Activated naive CD8-positive, alpha-beta T cell (primary cell): ENCODE results near the gene NAGLU.
A peak's percentile ranks its signal among the peaks of the same experiment; 100 is the strongest.
"Not testable (repeated sequence)": the region's sequence is repeated elsewhere in the genome, so short reads cannot be mapped to it uniquely, and the experiment has no call there.

Experiments
- H3K27ac Mint-ChIP-seq: one replicate; pipeline ENCODE4 v1.8.0; 2021; ENCODE audit warnings: mixed read lengths
- H3K27me3 Mint-ChIP-seq: one replicate; pipeline ENCODE4 v1.8.0; 2021; ENCODE audit warnings: mixed read lengths
- H3K36me3 Mint-ChIP-seq: one replicate; pipeline ENCODE4 v1.8.0; 2021; ENCODE audit warnings: mixed read lengths
- H3K4me1 Mint-ChIP-seq: one replicate; pipeline ENCODE4 v1.8.0; 2021; ENCODE audit warnings: low read depth, mixed read lengths
- H3K4me3 Mint-ChIP-seq: one replicate; pipeline ENCODE4 v1.8.0; 2021; ENCODE audit warnings: mild to moderate bottlenecking, mixed read lengths
- H3K9me3 Mint-ChIP-seq: one replicate; pipeline ENCODE4 v1.8.0; 2021; ENCODE audit warnings: low read depth, mixed read lengths

Gene NAGLU

GRCh38 chr17:42531455-42532354 is 4.3 kb upstream of the NAGLU start:
- H3K36me3 Mint-ChIP-seq: no peaks in the 10 kb centered on the region
- H3K9me3 Mint-ChIP-seq: no peaks in the 10 kb centered on the region
- H3K27ac Mint-ChIP-seq: peak overlapping the region; percentile 76
- H3K27me3 Mint-ChIP-seq: no peaks in the 10 kb centered on the region
- H3K4me1 Mint-ChIP-seq: peaks cover 50% of the 10 kb centered on the region
- H3K4me3 Mint-ChIP-seq: peak overlapping the region; percentile 84

GRCh38 chr17:42535155-42536047 is 640 bp upstream of the NAGLU start:
- Mint-ChIP-seq H3K4me3 (peak overlapping the region; percentile 82), H3K9me3 (no peaks in the 10 kb centered on the region), H3K4me1 (peaks cover 42% of the 10 kb centered on the region), H3K27ac (peak overlapping the region; percentile 66), H3K36me3 (no peaks in the 10 kb centered on the region), H3K27me3 (no peaks in the 10 kb centered on the region)

GRCh38 chr17:42536372-42537155 is 523 bp downstream of the NAGLU start:
- peaks cover 42% of the 10 kb centered on the region for H3K4me1 Mint-ChIP-seq

GRCh38 chr17:42537156-42537805 is 1.2 kb downstream of the NAGLU start:
- peak overlapping the region; percentile 81 for H3K27ac Mint-ChIP-seq
- peak overlapping the region; percentile 88 for H3K4me3 Mint-ChIP-seq
- no peaks in the 10 kb centered on the region for H3K27me3 Mint-ChIP-seq
- peaks cover 44% of the 10 kb centered on the region for H3K4me1 Mint-ChIP-seq
- H3K36me3 Mint-ChIP-seq: no peaks in the 10 kb centered on the region
- no peaks in the 10 kb centered on the region for H3K9me3 Mint-ChIP-seq

More at GRCh38 chr17:42536372-42537155, 523 bp downstream of the NAGLU start:
- Mint-ChIP-seq H3K4me3 (peak overlapping the region; percentile 88), H3K27ac (peak overlapping the region; percentile 81), H3K36me3 (no peaks in the 10 kb centered on the region), H3K9me3 (no peaks in the 10 kb centered on the region), H3K27me3 (no peaks in the 10 kb centered on the region)

- H3K4me3 Mint-ChIP-seq: peak overlapping the region; percentile 81
- H3K9me3 Mint-ChIP-seq: no peaks in the 10 kb centered on the region
- H3K36me3 Mint-ChIP-seq: no peaks in the 10 kb centered on the region
- H3K4me1 Mint-ChIP-seq: peaks cover 45% of the 10 kb centered on the region
- H3K27ac Mint-ChIP-seq: peak overlapping the region; percentile 61
- H3K27me3 Mint-ChIP-seq: no peaks in the 10 kb centered on the region
These were observed 1.9 kb downstream of the NAGLU start for GRCh38 chr17:42537826-42538451.

GRCh38 chr17:42538482-42538881 is 2.4 kb downstream of the NAGLU start:
- Mint-ChIP-seq H3K4me1 (peaks cover 43% of the 10 kb centered on the region), H3K27ac (no peak overlapping the region), H3K9me3 (no peaks in the 10 kb centered on the region), H3K27me3 (no peaks in the 10 kb centered on the region), H3K4me3 (no peak overlapping the region), H3K36me3 (no peaks in the 10 kb centered on the region)

GRCh38 chr17:42540558-42540957 is 4.5 kb downstream of the NAGLU start:
- H3K27ac Mint-ChIP-seq: peak overlapping the region; percentile 80
- H3K4me1 Mint-ChIP-seq: peaks cover 36% of the 10 kb centered on the region
- not testable (repeated sequence) for H3K36me3 Mint-ChIP-seq, H3K9me3 Mint-ChIP-seq, H3K4me3 Mint-ChIP-seq, H3K27me3 Mint-ChIP-seq

GRCh38 chr17:42541041-42541833 is 5.2 kb downstream of the NAGLU start:
- H3K27ac Mint-ChIP-seq: peak overlapping the region; percentile 80
- peaks cover 34% of the 10 kb centered on the region for H3K4me1 Mint-ChIP-seq
- peak overlapping the region; percentile 36 for H3K4me3 Mint-ChIP-seq
- no peaks in the 10 kb centered on the region for H3K36me3 Mint-ChIP-seq
- H3K27me3 Mint-ChIP-seq: no peaks in the 10 kb centered on the region
- H3K9me3 Mint-ChIP-seq: no peaks in the 10 kb centered on the region

DNA sequence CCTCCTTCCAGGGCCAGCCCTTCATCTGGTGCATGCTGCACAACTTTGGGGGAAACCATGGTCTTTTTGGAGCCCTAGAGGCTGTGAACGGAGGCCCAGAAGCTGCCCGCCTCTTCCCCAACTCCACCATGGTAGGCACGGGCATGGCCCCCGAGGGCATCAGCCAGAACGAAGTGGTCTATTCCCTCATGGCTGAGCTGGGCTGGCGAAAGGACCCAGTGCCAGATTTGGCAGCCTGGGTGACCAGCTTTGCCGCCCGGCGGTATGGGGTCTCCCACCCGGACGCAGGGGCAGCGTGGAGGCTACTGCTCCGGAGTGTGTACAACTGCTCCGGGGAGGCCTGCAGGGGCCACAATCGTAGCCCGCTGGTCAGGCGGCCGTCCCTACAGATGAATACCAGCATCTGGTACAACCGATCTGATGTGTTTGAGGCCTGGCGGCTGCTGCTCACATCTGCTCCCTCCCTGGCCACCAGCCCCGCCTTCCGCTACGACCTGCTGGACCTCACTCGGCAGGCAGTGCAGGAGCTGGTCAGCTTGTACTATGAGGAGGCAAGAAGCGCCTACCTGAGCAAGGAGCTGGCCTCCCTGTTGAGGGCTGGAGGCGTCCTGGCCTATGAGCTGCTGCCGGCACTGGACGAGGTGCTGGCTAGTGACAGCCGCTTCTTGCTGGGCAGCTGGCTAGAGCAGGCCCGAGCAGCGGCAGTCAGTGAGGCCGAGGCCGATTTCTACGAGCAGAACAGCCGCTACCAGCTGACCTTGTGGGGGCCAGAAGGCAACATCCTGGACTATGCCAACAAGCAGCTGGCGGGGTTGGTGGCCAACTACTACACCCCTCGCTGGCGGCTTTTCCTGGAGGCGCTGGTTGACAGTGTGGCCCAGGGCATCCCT is 7.4 kb downstream of the NAGLU start:
- no peaks in the 10 kb centered on the region for H3K9me3 Mint-ChIP-seq
- no peak overlapping the region for H3K27ac Mint-ChIP-seq

GRCh38 chr17:42544874-42545283 is 8.8 kb downstream of the NAGLU start:
- no peaks in the 10 kb centered on the region for H3K36me3 Mint-ChIP-seq
- H3K27me3 Mint-ChIP-seq: no peaks in the 10 kb centered on the region
- H3K4me3 Mint-ChIP-seq: no peak overlapping the region
- H3K27ac Mint-ChIP-seq: no peak overlapping the region
- peaks cover 30% of the 10 kb centered on the region for H3K4me1 Mint-ChIP-seq
- no peaks in the 10 kb centered on the region for H3K9me3 Mint-ChIP-seq

More for the DNA sequence above, 7.4 kb downstream of the NAGLU start:
- Mint-ChIP-seq H3K4me3 (no peak overlapping the region), H3K27me3 (no peaks in the 10 kb centered on the region), H3K4me1 (peaks cover 23% of the 10 kb centered on the region), H3K36me3 (no peaks in the 10 kb centered on the region)

GRCh38 chr17:42545755-42546505 is 9.9 kb downstream of the NAGLU start:
- H3K9me3 Mint-ChIP-seq, H3K27ac Mint-ChIP-seq, H3K4me3 Mint-ChIP-seq, H3K27me3 Mint-ChIP-seq, H3K36me3 Mint-ChIP-seq: not testable (repeated sequence)
- peaks cover 23% of the 10 kb centered on the region for H3K4me1 Mint-ChIP-seq

- H3K4me1 Mint-ChIP-seq: peaks cover 15% of the 10 kb centered on the region
- H3K36me3 Mint-ChIP-seq: no peaks in the 10 kb centered on the region
- H3K9me3 Mint-ChIP-seq: no peaks in the 10 kb centered on the region
- no peak overlapping the region for H3K4me3 Mint-ChIP-seq
- no peaks in the 10 kb centered on the region for H3K27me3 Mint-ChIP-seq
- no peak overlapping the region for H3K27ac Mint-ChIP-seq
These were observed 11.0 kb downstream of the NAGLU start for GRCh38 chr17:42547001-42547461.
